Kidney glomerular epithelial cell (primary cell): Measurements from ENCODE around the gene ATP9A.
A peak's percentile ranks its signal among the peaks of the same experiment; 100 is the strongest.
"Not testable (repeated sequence)": the region's sequence is repeated elsewhere in the genome, so short reads cannot be mapped to it uniquely, and the experiment has no call there.

Experiments
- DNase-seq: peaks from one replicate; lab custom pipeline; 2025; lab: John Stamatoyannopoulos, UW

ATP9A gene, protein sequence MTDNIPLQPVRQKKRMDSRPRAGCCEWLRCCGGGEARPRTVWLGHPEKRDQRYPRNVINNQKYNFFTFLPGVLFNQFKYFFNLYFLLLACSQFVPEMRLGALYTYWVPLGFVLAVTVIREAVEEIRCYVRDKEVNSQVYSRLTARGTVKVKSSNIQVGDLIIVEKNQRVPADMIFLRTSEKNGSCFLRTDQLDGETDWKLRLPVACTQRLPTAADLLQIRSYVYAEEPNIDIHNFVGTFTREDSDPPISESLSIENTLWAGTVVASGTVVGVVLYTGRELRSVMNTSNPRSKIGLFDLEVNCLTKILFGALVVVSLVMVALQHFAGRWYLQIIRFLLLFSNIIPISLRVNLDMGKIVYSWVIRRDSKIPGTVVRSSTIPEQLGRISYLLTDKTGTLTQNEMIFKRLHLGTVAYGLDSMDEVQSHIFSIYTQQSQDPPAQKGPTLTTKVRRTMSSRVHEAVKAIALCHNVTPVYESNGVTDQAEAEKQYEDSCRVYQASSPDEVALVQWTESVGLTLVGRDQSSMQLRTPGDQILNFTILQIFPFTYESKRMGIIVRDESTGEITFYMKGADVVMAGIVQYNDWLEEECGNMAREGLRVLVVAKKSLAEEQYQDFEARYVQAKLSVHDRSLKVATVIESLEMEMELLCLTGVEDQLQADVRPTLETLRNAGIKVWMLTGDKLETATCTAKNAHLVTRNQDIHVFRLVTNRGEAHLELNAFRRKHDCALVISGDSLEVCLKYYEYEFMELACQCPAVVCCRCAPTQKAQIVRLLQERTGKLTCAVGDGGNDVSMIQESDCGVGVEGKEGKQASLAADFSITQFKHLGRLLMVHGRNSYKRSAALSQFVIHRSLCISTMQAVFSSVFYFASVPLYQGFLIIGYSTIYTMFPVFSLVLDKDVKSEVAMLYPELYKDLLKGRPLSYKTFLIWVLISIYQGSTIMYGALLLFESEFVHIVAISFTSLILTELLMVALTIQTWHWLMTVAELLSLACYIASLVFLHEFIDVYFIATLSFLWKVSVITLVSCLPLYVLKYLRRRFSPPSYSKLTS

DNA sequence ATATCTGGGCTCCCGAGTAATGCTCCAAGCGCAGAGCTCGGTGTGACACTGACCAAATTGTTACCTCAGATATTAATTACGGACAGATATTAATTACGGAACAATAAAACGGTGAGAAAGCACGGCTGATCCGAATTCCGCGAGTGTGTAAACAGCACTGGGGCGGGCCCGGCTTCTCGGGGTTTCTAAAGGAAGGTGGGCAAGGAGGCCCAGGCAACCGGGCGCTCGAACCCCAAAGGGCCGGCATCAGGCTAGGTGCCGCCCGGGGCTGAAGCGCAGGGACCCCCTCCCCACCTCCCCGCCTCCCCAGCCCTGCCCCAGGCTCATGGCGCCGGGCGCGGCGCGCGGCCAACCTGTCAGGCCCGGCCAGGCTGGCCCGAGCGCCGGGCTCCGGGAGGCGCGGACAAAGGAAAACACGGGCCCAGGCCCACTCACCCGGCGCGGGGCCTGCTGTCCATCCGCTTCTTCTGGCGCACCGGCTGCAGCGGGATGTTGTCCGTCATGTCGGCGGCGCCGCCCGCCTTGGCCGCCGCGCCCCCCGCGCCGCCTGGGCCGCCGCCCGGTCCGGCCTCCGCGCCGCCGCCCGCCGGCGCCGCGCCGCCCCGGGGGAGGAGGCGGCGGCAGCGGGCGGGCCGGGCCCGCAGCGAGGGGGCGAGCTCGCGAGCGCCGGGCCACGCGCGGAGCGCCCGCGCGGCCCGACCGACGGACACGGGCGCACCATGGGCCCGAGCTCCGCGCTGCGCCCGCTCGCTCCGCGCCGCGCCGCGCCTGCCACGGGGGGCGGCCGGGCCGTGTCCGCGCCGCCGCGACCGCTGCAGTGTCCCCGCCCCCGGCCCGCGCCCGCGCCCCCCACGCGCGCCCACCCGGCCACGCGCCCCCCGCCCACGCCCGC, at the start of gene ATP9A:
Gene ATP9A (minus strand): TSS at position 524 of the 892 bp plus-strand sequence. CDS start 21 bp downstream, at position 503.
- no peak for DNase-seq

DNA sequence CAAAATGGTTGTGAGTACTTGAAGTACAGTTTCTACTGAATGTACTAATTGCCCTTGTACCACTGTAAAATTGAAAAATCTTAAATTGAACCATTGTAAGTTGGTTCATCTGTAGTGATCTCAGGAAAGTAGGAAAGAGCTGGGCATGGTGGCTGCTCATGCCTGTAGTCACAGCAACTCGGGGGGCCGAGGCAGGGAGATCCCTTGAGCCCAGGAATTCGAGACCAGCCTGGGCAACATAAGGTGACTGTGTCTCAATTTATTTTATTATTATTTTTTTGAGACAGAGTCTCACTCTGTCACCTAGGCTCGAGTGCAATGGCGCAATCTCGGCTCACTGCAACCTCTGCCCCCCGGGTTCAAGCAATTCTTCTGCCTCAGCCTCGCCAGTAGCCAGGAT, 48.7 kb upstream of the ATP9A start:
- not testable (repeated sequence) for DNase-seq

GRCh38 chr20:51815383-51816076, 47.3 kb upstream of the ATP9A start:
- no peak for DNase-seq

DNA sequence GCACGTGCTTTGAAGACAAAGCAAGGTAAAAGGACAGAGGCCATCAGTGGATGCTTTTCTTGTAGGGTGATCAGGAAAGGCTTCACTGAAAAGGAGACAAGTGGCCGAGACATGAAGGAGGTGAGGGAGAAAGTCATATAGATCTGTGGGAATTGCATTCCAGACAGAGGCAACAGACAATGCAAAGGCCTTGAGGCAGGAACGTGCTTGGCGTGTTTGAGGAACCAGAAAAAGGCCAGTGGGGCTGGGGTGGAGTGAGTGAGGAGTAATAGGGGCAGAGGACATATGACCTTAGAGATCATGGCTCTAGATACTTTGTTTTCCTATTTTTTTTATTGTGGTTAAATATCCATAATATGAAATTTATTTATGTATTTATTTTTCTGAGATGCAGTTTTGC, 44.7 kb upstream of the ATP9A start:
- DNase-seq: no peak

DNA sequence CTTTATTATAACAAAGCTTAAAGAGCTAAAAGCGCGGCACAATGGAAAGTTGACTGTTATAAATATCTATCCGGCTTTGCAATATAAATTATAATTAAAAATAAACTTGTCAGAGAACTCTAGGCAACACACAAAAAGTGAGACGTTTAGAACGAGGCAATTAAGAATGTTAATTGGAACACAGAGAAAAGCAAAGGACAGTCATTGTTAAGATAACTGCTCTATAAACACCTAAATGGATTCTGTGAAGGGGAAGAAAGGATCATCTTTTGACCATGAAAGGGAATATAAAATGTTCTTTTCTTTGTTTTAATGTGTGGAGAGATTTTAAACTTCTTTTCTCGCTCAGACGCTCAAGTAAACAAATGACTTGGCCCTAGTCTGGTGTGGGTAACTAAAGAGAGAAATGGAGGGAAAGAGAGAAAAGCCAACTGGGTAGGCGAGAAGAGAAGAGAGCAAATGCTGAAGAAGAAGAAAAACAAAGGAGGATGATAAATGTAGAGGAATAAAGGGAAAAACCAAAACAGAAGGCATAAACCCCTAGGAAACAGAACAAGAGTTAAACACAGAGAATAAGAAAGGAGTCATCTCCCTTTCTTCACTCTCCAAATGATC, 43.4 kb upstream of the ATP9A start:
- DNase-seq: no peak

DNA sequence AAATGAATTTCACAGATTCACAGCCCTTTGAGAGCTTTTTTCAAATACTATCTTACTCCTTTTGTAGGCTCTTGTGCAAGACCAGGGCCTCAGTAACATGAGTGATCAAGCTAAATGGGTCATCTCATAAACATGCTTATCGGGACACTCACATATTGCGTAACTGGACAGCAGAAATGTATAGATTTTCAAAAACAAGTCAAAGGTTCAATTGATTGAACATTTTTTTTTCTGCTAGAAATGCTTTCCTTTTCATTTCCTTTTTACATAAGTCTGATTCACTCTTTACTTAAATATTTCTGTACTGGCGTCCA, 42.8 kb upstream of the ATP9A start:
- DNase-seq: no peak

- no peak for DNase-seq
These were observed 42.2 kb upstream of the ATP9A start for GRCh38 chr20:51810155-51811041.

GRCh38 chr20:51807720-51808250, 39.6 kb upstream of the ATP9A start:
- no peak for DNase-seq

GRCh38 chr20:51804754-51805153, 36.6 kb upstream of the ATP9A start:
- DNase-seq: no peak

DNA sequence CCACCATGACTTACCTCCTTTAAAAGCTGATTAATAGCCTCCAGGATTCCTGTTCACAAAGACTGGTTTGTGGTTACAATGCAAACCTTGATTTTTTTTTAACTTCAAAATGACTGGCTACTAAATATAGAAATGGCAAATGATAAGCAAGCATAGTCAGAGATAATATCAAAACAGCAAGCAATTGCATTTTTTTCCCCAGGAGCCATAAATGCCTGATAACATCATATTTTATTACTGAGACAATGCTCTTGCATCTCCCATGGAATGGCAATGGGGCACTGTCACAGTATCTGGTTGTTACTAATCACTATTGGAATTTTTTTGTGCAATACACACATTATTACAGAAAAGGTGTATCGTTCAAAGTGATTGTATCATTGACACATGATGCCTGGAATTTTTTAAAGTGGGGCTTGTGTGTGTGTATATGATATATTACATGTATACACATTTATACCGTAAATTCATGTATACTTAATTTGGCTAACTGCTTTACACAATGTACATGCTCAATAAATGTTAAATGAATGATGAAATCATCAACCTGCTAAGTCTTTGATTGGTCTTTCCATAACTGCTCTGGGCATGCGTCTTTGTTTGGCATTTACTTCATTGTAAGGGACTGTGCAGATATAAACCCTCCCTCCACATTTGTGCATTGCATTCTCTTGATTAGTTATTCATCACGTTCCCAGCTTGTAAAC, 35.1 kb upstream of the ATP9A start:
- DNase-seq: no peak

DNA sequence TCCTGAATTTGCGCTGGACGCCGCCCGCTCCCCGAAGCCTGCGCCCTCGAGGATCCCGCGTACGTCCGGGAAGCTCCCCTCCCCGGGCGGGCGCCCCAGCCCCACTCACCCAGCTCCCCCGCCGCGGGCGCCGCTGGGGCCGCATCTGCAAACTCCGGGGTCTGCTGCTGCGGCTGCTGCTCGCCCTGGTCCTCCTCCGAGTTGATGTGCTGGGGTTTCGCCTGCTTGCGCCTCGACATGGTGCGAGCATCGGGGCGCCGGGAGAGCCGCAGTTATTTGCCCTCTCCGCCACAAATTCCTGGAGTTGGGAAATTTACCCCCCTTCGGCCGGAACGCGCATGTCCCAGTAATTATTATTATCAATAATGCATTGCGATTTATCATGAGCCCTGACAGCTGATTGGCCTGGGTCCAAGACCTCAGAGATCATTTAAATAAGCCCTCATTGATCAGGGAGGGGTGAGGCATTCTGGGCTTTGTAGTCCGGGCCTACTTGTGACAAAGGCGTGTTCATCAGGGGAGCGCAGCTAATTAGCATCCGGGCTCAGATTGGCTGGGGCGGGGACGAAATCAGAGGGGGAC, 34.1 kb upstream of the ATP9A start, which contains the start of gene SALL4:
Gene SALL4 (minus strand): TSS at position 352 of the 582 bp plus-strand sequence. CDS start 113 bp downstream, at position 239.
- DNase-seq: no peak

DNA sequence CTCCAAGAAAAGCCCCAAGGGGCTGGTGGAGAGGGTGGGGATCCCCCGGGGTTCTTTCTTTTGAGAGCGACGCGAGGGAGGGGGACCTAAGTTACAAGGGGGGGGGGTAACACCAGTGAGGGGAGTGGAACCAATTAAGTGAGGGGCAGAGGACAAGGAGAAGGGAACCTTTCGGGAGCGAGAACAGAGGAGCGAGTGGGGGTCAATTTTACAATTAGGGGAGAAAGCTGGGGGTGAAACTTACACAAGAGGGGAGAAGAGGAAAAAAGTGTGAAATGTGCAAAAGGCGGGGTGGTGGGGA, 33.6 kb upstream of the ATP9A start:
- no peak for DNase-seq

GRCh38 chr20:51801122-51801822, 33.1 kb upstream of the ATP9A start:
- no peak for DNase-seq

- DNase-seq: no peak
These were observed 32.6 kb upstream of the ATP9A start for GRCh38 chr20:51800872-51801121.

GRCh38 chr20:51800060-51800871, 32.1 kb upstream of the ATP9A start:
- peak; percentile 7 for DNase-seq

DNA sequence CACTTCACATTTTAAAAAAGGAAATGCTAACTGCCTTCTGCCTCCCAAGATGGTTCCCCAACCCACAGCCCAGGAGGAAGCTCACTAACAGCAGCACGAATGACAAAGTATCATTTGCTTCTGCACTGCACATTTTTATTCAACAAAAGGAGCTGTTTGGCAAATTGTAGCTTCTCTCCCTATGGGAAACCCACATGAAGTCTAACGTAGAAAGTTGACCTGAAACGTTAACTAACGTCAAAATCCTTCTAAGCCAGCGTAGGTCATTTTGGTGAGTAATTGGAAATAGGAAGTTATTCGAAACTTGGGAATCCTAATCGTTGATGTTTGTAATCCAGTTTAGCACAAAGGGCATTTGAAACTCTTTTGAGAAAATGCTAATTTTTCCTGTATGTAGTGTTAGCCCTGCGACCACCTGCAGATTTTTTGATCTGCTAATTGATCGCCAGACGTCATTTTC, 31.2 kb upstream of the ATP9A start:
- no peak for DNase-seq

DNA sequence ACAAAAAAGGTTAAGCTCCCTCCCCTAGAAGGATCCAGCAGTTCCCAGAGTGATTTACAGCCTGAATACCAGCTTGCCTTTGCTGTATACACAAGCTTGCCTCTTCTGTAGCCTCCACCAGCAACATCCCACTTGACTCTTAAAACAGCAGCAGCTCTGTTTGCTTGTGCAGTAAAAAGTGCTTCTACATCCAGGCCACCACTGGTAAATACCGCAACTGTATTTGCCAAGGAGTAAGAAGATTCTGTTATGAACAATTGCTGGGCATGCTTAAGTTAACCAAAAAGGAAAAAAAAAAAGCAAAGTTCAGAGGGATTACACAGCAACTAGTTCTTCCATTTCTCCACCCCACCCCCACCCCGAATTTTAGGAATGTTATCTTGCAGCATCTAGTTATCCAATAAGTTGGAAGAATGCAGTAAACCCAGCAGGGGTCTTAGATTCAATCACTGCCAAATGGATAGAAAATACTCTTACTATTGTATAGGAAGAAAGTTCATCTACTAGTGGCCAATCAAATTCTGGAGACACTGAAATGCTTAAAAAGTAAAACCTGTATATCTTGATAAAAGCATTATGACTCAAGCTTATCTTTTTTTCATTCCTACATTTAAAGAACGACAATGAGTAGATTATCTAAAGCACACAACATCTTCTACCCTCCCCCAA, 29.3 kb upstream of the ATP9A start:
- no peak for DNase-seq
